SK-N-SH (cell line): ENCODE measurements around the gene FCHSD2. TPM values are rescaled to one million over a fixed set of nuclear protein-coding genes. Genes with fewer than 3 reads are reported as not detected.

Experiments used
- CTCF ChIA-PET: fragments of 300-600, 350-600 bp; formaldehyde crosslinking; extraction: SDS; loops from one replicate; lab custom pipeline; 2021; lab: Yijun Ruan, JAX
- POLR2A ChIA-PET: fragments of 350-600 bp; sonication (Branson Sonifier 250); formaldehyde crosslinking; extraction: SDS; loops from one replicate; lab custom pipeline; 2020; ENCODE audit warnings: antibody characterized with exemption, inconsistent platforms; lab: Yijun Ruan, JAX
- DNase-seq: peaks from one replicate; pipeline ENCODE4 v3.0.0; 2012
- H2AFZ ChIP-seq: fragments of 200-600 bp; sonication (generic); 2 replicates; pipeline ENCODE4 v1.8.1; 2016; ENCODE audit warnings: antibody characterized with exemption, mild to moderate bottlenecking, low read depth
- H3F3A ChIP-seq: fragments of 200-600 bp; sonication (generic); replicated peaks from 2 replicates; pipeline ENCODE3; 2016; ENCODE audit warnings: antibody characterized with exemption, mild to moderate bottlenecking; ENCODE audit not compliant: insufficient read depth
- H3K27ac ChIP-seq, 2 experiments: fragments of 200-500 bp in 1 of 2; fragments of 200-600 bp in 1 of 2; sonication (Bioruptor generic) in 1 of 2; sonication (generic), shearing (Covaris generic) in 1 of 2; 2 replicates each; pipeline versions ENCODE4 v1.5.1 to v1.6.1; 2014 to 2016; ENCODE audit warnings: low read depth in 2 of 2, inconsistent platforms in 1 of 2, low read length in 1 of 2, mild to moderate bottlenecking in 1 of 2, mixed read lengths in 1 of 2
- H3K27me3 ChIP-seq: fragments of 200-600 bp; sonication (generic), shearing (Covaris generic); 2 replicates; pipeline ENCODE4 v1.6.1; 2016; ENCODE audit warnings: mixed run types; ENCODE audit not compliant: insufficient read depth
- H3K36me3 ChIP-seq, 2 experiments: fragments of 200-500 bp in 1 of 2; fragments of 200-600 bp in 1 of 2; sonication (Bioruptor generic) in 1 of 2; sonication (generic) in 1 of 2; replicated peaks in 1 of 2; 2 replicates each; pipeline versions ENCODE3 to v1.5.1; 2014 to 2016; ENCODE audit warnings: low read length in 1 of 2, mild to moderate bottlenecking in 1 of 2; ENCODE audit not compliant: insufficient read depth in 2 of 2, control insufficient read depth in 1 of 2
- H3K4me1 ChIP-seq, 2 experiments: fragments of 200-500 bp in 1 of 2; fragments of 200-600 bp in 1 of 2; sonication (Bioruptor generic) in 1 of 2; sonication (generic), shearing (Covaris generic) in 1 of 2; 2 replicates each; pipeline versions ENCODE4 v1.5.1 to v1.6.1; 2014 to 2016; ENCODE audit warnings: low read depth in 1 of 2, low read length in 1 of 2, mixed run types in 1 of 2; ENCODE audit not compliant: insufficient read depth in 2 of 2, control insufficient read depth in 1 of 2
- H3K4me2 ChIP-seq: fragments of 200-600 bp; sonication (generic), shearing (Covaris generic); 2 replicates; pipeline ENCODE4 v1.6.1; 2017; ENCODE audit warnings: mixed run types
- H3K4me3 ChIP-seq, 2 experiments: fragments of 200-500 bp in 1 of 2; fragments of 200-600 bp in 1 of 2; sonication (Bioruptor generic) in 1 of 2; sonication (generic), shearing (Covaris generic) in 1 of 2; 2 replicates each; pipeline versions ENCODE4 v1.5.1 to v1.8.1; 2014 to 2016; ENCODE audit warnings: low read depth in 2 of 2, inconsistent platforms in 1 of 2, low read length in 1 of 2, mild to moderate bottlenecking in 1 of 2, mixed read lengths in 1 of 2, moderate library complexity in 1 of 2
- H3K79me2 ChIP-seq: fragments of 200-600 bp; sonication (generic); 2 replicates; pipeline ENCODE4 v1.8.1; 2017; ENCODE audit warnings: mild to moderate bottlenecking; ENCODE audit not compliant: insufficient read depth
- H3K9ac ChIP-seq: fragments of 200-600 bp; sonication (generic); 2 replicates; pipeline ENCODE4 v1.6.1; 2017; ENCODE audit warnings: mixed run types
- H3K9me2 ChIP-seq: fragments of 200-600 bp; sonication (generic); 2 replicates; pipeline ENCODE4 v1.6.1; 2017; ENCODE audit warnings: mixed run types
- H3K9me3 ChIP-seq: fragments of 200-600 bp; sonication (generic); 2 replicates; pipeline ENCODE4 v1.6.1; 2017; ENCODE audit warnings: mixed run types, mild to moderate bottlenecking, moderate library complexity
- H4K20me1 ChIP-seq: fragments of 200-600 bp; sonication (generic); 2 replicates; pipeline ENCODE4 v1.6.1; 2017; ENCODE audit warnings: mild to moderate bottlenecking, mixed run types; ENCODE audit not compliant: insufficient read depth
- CHD2 ChIP-seq: fragments of 150-350 bp; IDR thresholded peaks from 2 replicates; pipeline ENCODE4 v1.6.1; 2018; ENCODE audit warnings: low read length; ENCODE audit not compliant: partially characterized antibody
- CTCF ChIP-seq: fragments of 200-600 bp; sonication (generic); IDR thresholded peaks from 2 replicates; pipeline ENCODE4 v1.6.1; 2017; ENCODE audit warnings: antibody characterized with exemption, mild to moderate bottlenecking, moderate library complexity
- EP300 ChIP-seq, 2 experiments: IDR thresholded peaks; 2 replicates each; pipeline versions ENCODE4 v1.4.0 to v1.6.1; 2012; ENCODE audit warnings: borderline replicate concordance in 1 of 2, low read depth in 1 of 2, low read length in 1 of 2
- FOXM1 ChIP-seq: IDR thresholded peaks from 2 replicates; pipeline ENCODE4 v1.4.0; 2012; ENCODE audit warnings: low read depth, mild to moderate bottlenecking
- MXI1 ChIP-seq: IDR thresholded peaks from 2 replicates; pipeline ENCODE4 v1.6.1; 2012; ENCODE audit warnings: mild to moderate bottlenecking, low read depth, low read length, improper control_type of control experiment
- NRF1 ChIP-seq: IDR thresholded peaks from 2 replicates; pipeline ENCODE4 v1.6.1; 2012; ENCODE audit warnings: low read depth, mild to moderate bottlenecking, low read length
- SIN3A ChIP-seq: IDR thresholded peaks from 2 replicates; pipeline ENCODE4 v1.6.1; 2012; ENCODE audit warnings: low read depth, mild to moderate bottlenecking, low read length, moderate library complexity, borderline replicate concordance
- SMC3 ChIP-seq: IDR thresholded peaks from 2 replicates; pipeline ENCODE4 v1.6.1; 2012; ENCODE audit warnings: low read depth, low read length, improper control_type of control experiment
- YY1 ChIP-seq: IDR thresholded peaks from 2 replicates; pipeline ENCODE4 v1.4.0; 2012; ENCODE audit warnings: low read depth, mild to moderate bottlenecking
- WGBS: methylation state at CpG from one replicate; pipeline ENCODE4 v1.1.6; 2017; ENCODE audit warnings: low lambda C conversion rate; 5-methylcytosine and 5-hydroxymethylcytosine counted together
- polyA plus RNA-seq, 3 experiments: library from polyadenylated mRNA; depleted of rRNA; stranded (reverse); fragments of >200 nt; gene quantifications; 2 replicates each; pipeline ENCODE4 v1.2.3, GENCODE V29; 2012
- TF ChIP-seq, protein P1 (sequence below): IDR thresholded peaks from 2 replicates; pipeline ENCODE4 v1.6.1; 2012; ENCODE audit warnings: mild to moderate bottlenecking, low read depth, low read length, moderate library complexity

The FCHSD2 gene
- polyA plus RNA-seq, 1 of the 3 experiments (the other 2 are of a cell fraction), result 10.4 TPM

DNA sequence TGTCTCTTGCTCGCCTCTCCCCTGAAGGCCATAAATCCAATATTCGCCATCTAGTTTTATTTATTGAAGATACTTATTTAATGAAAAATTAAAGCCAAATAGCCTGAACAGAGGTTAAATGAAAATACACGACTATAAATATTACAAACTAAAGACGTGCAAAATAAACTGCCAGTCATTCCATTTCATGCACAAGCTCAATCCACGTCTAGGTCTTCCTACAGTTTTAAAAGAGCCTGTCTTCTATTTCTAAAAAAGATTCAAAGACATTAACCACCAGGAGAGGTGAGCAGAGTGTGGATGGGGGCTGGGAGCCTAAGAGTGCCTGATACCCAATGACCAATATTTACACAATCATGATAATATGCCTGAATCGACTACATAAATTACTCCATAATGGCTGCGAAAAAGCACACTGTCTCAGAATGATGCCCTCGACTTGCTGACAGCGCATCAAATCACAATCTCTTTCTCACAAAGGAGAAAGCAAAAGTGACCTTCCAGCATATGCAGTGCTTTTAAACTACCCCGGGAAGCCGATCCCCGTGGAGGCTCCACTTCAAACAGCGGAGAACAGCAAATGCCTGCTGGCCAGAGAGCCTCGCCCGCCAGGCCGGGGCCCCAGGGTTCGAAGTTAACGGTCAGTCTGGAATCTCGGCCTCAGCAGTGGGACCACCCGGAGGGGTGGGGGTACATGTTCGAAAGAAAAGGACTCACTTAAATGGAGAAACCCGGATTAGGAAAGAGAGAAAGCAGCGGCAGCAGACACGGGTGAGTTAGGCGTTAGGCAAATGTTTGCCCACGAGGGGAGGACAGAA, 1.7 kb downstream of the FCHSD2 start:
- H3K4me2 ChIP-seq, result peak overlapping the region; percentile 95
- peaks cover 11% of the 10 kb centered on the region for H3F3A ChIP-seq
- H4K20me1 ChIP-seq, result peaks cover 5% of the 10 kb centered on the region
- H2AFZ ChIP-seq, result peak overlapping the region; percentile 77; the same call in 1 of the 2 replicates
- no peaks in the 10 kb centered on the region for H3K9me2 ChIP-seq
- CTCF ChIA-PET, result interaction anchor here (0.9 to 3.6 kb wide), 3 partner anchors 37 to 309 kb away, joined by 3 to 50 read pairs (median 6); no protein-coding TSS in a partner anchor
- H3K9ac ChIP-seq, result peak overlapping the region; percentile 89
- peaks cover 7 to 16% of the 10 kb centered on the region in 2 experiments for H3K36me3 ChIP-seq
- H3K4me1 ChIP-seq, result peaks cover 0 to 15% of the 10 kb centered on the region in 2 experiments; a peak in 2 of 4 replicates
- DNase-seq, result peak; percentile 56
- no peaks in the 10 kb centered on the region for H3K9me3 ChIP-seq
- no peaks in the 10 kb centered on the region for H3K27me3 ChIP-seq
- TF ChIP-seq NRF1 (no peak), MXI1 (peak; percentile 54; the same call in 1 of the 2 replicates), CHD2 (no peak), YY1 (0 out of 2 replicates have a peak, but pooled peaks have one; percentile 42)
- TF ChIP-seq, protein P1, sequence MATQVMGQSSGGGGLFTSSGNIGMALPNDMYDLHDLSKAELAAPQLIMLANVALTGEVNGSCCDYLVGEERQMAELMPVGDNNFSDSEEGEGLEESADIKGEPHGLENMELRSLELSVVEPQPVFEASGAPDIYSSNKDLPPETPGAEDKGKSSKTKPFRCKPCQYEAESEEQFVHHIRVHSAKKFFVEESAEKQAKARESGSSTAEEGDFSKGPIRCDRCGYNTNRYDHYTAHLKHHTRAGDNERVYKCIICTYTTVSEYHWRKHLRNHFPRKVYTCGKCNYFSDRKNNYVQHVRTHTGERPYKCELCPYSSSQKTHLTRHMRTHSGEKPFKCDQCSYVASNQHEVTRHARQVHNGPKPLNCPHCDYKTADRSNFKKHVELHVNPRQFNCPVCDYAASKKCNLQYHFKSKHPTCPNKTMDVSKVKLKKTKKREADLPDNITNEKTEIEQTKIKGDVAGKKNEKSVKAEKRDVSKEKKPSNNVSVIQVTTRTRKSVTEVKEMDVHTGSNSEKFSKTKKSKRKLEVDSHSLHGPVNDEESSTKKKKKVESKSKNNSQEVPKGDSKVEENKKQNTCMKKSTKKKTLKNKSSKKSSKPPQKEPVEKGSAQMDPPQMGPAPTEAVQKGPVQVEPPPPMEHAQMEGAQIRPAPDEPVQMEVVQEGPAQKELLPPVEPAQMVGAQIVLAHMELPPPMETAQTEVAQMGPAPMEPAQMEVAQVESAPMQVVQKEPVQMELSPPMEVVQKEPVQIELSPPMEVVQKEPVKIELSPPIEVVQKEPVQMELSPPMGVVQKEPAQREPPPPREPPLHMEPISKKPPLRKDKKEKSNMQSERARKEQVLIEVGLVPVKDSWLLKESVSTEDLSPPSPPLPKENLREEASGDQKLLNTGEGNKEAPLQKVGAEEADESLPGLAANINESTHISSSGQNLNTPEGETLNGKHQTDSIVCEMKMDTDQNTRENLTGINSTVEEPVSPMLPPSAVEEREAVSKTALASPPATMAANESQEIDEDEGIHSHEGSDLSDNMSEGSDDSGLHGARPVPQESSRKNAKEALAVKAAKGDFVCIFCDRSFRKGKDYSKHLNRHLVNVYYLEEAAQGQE, result no peak
- TF ChIP-seq, all 33 proteins: peak for 2
- peak overlapping the region; percentile 79 to 95 for H3K27ac ChIP-seq
- WGBS, result 12% methylated on average over 25 of the region's 26 CpGs
- H3K4me3 ChIP-seq, result peak overlapping the region; percentile 90 to 97
- H3K79me2 ChIP-seq, result peaks cover 62% of the 10 kb centered on the region
- POLR2A ChIA-PET, result no interaction called here

DNA sequence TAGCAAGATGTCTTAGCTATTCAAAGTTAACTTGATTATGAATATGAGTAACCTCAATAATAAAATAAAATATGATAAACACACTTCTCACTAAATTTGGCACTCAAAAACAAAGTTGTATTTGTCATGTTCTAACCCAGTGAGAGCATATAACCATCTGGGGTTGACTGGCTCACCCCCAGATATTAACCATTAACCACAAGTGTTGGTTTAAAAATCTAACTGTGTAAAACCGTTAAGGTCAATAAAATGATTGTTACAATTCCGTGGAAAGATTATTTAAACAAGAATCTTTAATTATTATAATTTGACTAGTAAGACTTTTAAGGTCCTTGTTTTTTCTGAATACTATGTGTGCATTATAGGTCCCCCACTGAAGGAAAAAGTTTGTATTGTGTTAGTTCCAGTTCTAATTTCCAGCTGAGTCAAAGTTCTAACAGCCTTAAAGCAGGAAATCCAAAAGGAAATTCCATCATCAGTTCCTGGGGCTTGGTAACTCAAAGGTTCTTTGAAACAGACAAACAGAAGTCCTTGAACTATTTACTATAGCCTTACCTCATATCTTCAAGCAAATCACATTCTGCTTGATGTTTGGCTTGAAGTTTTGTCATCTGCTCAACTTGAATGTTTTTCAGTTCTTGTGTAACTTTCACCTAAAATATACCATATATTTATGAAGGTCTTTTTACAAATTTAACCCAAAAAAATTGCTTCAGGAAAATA, 2.5 kb downstream of the FCHSD2 start:
- CTCF ChIA-PET, result interaction anchor here (1.2 kb wide), 1 partner anchor 38 kb away, joined by 6 read pairs; no protein-coding TSS in a partner anchor
- Histone ChIP-seq H3K79me2 (peaks cover 70% of the 10 kb centered on the region), H3K4me1 (peaks cover 0 to 14% of the 10 kb centered on the region in 2 experiments; a peak in 3 of 4 replicates), H3K9me2 (no peaks in the 10 kb centered on the region), H3K27ac (peak overlapping the region; percentile 79 to 95; a peak in 3 of 4 replicates), H3K27me3 (no peaks in the 10 kb centered on the region), H3K9ac (peak overlapping the region; percentile 89; the same call in 1 of the 2 replicates), H3K4me2 (peak overlapping the region; percentile 95), H4K20me1 (peaks cover 5% of the 10 kb centered on the region), H3K4me3 (peak overlapping the region; percentile 90 to 97; a peak in 2 of 4 replicates), H3F3A (peaks cover 11% of the 10 kb centered on the region), H3K9me3 (no peaks in the 10 kb centered on the region), H3K36me3 (peaks cover 7 to 20% of the 10 kb centered on the region in 2 experiments), H2AFZ (no peak overlapping the region; the same call in 1 of the 2 replicates)
- WGBS, result 59% methylated on average over 2 of the region's 2 CpGs
- no peak for TF ChIP-seq FOXM1
- no peak for TF ChIP-seq CTCF
- no peak for TF ChIP-seq SMC3
- no peak for TF ChIP-seq EP300 (IDR thresholded peaks at IDR 0.05; ENCODE audit: borderline replicate concordance in 1 of 2, low read depth in 1 of 2, low read length in 1 of 2)
- TF ChIP-seq SIN3A, result no peak
- POLR2A ChIA-PET, result no interaction called here
- DNase-seq, result no peak
